Measurements from ENCODE around the gene AFAP1L1.

The AFAP1L1 gene

DNA sequence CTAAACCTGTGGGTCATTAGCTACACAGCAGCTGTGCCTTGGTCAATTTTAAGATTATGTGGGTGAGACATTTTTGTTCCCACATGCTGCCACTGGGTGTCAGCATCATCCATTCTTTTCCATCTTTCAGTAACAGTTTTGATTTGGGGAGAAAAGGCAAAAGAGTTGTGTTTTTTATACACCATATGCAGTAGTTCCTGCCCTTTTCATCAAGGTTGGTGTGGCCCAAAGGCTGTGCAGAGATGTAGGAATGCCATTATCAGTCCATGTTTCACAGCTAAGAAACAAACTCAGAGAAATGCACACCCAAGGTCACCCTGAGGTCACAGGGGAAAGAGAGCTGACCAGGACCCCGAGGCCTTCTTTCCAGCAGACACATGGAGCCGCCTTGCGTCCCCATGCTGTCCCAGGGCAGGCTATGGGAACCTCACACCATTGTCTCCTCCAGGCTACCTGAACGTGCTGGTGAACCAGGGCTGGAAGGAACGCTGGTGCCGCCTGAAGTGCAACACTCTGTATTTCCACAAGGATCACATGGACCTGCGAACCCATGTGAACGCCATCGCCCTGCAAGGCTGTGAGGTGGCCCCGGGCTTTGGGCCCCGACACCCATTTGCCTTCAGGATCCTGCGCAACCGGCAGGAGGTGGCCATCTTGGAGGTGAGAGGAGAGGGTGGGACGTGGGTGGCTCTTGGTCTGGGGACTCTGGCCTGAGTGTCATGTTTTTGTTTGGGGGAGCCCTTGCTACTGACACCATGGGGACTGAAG is 45.8 kb downstream of the AFAP1L1 start:
- DNase-seq = no peak

DNA sequence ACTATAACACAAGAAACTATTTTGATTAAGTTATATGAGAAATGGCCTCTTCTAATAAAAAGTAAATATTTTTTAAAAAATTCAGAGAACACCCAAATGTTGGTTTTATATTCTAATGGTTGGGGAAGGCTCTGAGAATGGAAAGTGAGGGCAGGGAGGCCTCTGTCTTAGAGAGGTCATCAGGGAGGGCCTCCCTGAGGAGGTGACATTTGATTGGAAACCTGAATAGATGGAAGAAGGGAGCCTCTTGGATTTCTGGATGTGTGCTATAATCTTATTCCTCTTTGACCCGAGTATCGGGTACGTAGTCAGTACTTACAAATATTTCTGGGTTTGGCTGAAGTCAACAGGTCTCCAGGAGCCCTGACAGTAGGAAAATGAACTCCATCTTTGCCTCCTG is 47.5 kb downstream of the AFAP1L1 start:
- no peak for DNase-seq

DNA sequence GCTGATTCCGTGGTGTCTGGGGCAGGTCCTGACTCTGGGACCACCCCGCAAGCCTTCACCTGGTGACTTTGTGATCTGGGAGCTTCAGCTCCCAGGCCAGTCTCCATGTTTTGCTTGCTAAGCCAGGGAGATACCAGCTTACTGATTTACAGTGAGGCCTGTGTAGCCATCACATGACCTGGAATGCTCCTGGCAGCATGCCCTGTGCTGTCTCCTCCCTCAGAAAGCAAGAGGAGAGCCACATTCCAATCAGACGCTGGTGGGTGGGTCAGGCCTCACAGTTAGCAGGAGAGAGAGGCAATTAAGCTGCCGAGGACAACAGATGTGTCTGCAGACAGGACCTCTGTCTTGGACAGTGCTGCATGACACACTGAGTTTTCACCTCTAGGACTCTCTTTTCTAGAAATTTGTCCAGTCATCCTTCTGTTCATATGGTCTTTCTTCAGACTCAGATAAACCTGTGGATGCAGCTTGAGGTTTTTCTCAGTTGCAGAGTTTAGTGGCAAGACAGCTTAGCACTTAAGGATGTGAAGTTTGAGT is 49.2 kb downstream of the AFAP1L1 start:
- DNase-seq = peak; percentile 75

DNA sequence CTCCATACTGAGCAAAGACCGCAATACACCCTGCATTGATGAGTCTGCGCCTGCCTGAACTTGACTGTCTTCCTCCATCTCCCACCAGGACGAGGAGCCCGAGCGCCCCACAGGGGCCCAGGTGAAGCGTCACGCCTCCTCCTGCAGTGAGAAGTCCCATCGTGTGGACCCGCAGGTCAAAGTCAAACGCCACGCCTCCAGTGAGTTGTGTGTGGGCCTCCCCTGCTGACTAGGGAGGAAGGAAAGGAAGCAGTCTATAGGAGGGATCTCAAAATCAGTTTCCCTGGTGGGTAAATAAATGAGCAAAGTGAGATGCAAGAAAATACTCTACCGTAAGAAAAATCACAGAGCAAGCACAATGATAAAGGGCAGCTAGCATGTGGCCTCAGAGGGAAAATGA is 50.9 kb downstream of the AFAP1L1 start:
- DNase-seq = no peak

DNA sequence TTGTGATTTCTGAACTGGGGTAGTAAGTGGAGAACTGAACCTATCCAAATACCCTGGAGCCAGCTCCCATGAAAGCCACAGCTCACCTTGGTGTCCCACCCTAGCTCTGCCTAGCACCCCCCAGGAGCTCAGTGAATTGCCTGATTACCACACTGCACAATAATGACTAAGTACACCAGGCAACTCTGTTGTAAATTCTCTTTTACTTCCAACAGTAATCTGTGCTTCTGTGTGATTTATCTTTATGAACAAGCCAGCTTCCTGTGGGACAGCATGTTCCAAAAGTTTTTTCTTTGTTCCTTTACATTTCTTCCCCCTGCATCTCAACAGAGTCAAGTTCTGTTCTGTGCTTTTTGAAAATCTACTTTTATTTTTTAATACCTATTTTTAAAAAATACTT is 51.6 kb downstream of the AFAP1L1 start:
- no peak for DNase-seq

DNA sequence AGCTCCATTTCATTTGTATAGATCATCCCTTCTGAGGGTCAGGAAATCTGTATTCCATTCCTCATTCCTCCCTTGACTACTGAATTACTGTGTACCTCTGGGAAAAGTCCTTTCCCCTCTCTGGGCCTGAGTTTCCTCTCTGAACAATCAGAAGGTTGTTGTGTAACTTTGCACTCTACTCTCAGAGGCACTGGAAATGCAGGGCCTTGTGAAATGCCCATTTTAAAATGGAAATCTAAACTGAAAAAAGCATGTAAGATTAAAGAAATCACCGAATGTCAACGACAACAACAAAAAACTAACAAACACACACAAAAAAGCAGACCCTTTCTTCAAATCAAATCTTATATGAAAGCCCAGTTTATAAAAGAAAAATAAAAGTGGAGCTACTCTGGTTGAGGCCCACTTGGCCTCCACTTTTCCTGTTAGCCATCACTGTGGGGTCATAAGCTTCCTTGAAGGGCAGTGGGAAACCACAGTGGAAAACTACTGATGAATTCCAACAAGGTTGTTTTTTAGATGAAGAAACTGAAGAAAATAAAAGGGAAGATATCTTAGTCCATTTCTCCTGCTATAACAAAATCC is 52.1 kb downstream of the AFAP1L1 start:
- DNase-seq = no peak

DNA sequence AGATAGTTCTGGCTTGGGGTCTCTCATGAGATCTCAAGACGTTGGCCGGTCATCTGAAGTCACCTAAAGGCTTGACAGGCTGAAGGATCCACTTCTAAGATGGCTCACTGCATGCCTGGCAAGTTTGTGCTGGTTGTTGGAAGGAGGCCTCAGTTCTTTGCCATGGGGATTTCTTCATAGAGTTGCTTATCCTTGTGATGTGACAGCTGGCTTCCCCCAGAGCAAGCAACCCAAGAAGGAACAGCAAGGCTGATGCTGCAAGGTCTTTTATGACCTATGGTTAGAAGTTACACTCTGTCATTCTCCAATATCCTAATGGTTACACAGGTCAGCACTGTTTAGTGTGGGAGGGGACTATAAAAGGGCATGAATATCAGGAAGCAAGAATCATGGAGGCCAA is 53.0 kb downstream of the AFAP1L1 start:
- DNase-seq = no peak

DNA sequence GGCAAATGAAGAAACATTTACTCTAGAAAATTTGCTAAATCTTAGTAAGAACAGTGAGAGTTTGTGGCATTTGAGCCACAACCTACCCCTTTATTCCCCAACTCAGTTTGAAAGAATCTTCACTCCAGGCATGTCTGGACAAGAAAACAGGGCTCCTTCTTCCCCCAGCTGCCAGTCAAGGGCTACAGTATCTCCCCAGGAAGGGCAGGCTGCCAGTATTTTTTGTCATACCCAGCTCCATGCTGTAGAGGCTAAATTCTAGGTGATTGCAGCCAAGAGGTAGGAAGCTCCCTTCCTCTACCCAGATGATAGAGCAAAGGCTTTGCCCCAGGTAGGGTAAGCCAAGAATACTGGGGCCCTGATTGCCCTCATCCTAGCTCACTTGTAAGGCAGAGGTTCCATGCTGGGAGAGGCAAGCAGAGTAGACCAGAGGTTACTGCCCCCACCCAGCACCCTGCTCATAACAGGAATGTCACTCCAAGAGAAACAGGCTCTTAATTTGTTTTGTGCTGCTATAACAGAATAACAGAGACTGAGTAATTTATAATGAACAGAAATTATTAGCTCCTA is 53.6 kb downstream of the AFAP1L1 start:
- DNase-seq = no peak

DNA sequence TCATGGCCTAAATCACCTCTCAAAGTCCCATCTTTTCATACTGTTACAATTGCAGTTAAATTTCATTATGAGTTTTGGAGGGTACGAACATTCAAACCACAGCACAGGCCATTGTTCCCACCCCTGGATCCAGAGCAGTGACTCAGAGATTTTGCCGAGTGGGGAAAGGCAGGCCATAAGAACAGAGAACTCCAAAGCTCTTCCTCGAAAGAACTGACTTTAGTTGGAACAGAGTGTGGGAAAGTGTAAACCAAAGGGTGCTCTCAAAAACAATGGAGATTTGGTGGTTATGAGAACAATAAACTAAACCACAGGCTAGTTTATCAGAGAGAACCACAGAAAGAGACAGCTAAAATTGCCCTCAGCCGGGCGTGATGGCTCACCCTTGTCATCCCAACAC is 54.2 kb downstream of the AFAP1L1 start:
- no peak for DNase-seq

DNA sequence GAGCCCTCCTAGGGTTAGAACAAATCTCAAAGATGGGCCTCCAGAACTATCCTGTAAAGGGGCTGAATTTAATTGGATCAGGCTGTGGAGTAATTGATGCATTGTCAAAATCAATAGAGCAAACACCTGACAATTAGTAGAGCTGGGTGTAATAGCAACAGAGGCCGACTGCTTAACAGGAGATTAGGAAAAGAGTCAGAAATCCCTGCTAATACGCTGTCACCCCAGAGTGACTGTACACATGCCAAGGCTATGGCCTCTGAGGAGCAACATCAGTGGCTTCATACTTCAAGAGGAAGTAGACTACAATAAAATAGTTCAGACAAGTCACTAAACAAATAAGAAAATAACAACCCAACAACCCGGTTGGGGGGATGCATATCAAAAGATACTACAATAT is 55.0 kb downstream of the AFAP1L1 start:
- no peak for DNase-seq

DNA sequence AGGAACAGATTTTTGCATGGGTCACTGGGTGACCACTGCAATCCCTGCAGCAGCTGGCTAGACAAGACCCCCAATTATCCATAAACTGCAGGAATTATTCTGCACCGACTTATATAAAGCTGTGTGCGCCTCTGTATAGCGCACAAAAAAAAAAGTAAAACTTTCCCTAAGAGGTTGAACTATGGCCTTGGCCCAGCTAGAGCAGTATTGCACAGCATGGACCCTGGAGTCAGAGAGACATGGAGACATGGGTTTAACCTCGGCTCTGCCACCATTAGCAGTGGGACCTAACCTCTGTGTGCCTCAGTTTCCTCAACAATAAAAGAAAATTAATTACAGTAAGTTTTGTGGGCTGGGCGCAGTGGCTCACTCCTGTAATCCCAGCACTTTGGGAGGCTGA is 56.5 kb downstream of the AFAP1L1 start:
- DNase-seq = no peak

DNA sequence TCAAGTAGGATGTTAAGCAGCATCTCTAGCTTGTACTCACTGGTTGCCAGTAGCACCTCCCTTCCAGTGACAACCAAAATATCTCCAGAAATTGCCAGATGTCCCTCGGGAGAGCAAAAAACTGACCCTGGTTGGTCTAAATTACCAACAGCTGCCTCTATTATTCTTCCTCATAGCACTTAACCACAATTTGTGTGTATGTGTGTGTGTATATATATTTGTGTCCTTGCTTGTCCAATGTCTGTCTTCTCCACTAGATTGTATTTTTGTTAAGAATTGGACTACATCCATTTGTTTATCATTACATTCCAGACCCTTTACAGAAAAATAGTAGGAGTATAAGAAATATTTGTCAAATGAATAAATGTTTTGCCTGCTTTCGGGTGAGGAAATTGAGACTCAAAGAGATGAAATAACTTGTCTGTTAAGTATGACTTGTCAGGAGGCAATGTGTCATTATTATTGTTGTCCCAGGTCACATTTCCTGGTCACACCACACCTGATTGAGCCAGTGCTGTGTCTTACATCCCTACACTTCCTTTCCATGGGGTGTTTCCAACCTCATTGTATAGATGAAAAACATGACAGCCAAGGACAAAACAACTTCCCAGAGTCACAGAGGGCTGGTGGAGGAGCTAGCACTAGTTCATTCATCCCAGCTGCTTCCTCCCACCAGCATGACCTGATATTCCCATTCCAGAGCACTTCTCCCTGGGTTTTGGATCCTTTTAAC is 62.2 kb downstream of the AFAP1L1 start:
- DNase-seq = no peak

DNA sequence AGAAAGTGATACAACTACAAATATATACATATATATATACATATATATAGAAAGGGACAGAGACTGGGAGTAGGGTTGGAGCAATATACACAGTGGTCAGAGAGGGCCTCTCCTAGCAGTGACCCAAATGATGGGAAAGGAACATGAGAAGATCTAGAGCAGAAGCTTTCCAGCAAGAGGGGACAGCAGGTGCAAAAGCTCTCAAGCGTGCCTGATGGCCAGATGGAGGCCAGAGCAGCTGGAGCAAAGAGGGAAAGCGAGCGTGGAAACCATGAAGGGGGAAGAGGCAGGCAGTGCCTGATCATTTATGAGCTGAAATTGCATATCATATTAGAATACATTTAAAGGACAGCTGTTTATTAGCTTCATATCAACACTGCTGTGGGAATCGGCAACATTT is 66.1 kb downstream of the AFAP1L1 start:
- peak; percentile 34 for DNase-seq

DNA sequence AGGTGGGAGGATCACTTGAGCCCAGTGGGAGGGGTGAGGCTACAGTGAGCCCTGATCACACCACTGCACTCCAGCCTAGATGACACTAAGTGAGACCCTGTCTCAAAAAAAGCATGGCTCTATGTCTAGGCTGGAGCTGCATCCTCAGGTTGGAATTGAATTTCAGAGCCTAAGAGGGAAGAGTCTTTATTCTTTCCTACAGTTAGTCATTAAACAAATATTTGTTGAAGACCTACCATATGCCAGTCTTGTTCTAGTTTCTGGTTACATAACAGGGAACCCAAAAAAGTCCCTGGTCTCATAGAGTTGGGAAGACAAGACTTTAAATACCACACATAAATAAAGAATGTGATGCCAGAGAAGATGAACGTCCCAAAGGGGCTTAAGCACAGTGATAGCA is 66.7 kb downstream of the AFAP1L1 start:
- no peak for DNase-seq

DNA sequence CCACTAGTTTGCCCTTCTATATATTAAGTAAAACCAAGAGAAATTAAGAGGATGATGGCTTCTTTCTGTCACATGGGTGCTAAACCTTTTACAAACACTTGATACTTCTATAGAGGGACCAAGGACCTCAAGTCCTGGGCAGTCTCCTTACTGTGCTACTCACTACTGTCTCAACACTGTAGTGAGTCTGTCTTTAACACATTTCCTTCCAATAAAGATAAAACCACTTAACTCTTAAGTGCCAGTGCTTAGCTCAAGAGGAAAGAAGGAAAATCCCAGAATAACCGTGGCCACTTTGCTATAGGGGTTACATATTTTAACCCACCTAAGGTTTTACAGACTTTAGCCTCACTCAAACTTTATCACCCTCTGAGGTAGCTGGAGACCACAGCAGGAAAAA is 69.3 kb downstream of the AFAP1L1 start:
- no peak for DNase-seq

DNA sequence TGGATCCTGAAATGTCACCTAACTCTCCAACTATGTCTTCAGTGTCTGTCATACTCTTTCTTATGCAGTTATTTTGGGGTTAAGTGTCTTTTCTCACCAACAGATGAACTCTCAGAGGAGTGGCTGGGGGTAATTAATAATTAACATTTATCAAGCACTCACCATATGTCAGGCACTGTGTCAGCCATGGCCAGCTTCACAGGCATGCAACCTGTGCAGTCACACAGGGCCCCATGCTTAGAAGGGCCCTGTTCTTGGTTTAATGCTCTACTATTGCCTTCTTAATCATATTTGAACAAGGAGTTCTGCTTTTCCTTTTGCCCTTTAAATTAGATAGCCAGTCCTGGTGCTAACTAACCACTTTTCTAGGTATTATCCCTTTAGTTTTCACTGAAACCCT is 70.2 kb downstream of the AFAP1L1 start:
- DNase-seq = no peak

DNA sequence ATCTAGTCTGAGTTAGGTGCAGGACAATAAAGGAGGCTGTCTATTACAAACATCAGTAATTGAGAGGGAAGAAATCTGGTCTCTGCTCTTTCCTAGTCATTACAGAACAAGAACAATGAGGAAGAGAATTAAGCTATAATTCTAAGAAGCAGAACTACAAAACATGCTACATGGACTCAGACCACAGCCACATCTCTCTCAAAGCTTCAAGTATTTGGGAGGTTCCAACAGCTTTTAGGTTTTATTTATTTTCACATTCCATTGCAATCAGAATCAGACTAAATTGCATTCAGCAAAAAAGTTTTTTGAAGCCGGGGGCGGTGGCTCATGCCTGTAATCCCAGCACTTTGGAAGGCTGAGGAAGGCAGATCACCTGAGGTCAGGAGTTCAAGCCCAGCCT is 72.5 kb downstream of the AFAP1L1 start:
- no peak for DNase-seq

DNA sequence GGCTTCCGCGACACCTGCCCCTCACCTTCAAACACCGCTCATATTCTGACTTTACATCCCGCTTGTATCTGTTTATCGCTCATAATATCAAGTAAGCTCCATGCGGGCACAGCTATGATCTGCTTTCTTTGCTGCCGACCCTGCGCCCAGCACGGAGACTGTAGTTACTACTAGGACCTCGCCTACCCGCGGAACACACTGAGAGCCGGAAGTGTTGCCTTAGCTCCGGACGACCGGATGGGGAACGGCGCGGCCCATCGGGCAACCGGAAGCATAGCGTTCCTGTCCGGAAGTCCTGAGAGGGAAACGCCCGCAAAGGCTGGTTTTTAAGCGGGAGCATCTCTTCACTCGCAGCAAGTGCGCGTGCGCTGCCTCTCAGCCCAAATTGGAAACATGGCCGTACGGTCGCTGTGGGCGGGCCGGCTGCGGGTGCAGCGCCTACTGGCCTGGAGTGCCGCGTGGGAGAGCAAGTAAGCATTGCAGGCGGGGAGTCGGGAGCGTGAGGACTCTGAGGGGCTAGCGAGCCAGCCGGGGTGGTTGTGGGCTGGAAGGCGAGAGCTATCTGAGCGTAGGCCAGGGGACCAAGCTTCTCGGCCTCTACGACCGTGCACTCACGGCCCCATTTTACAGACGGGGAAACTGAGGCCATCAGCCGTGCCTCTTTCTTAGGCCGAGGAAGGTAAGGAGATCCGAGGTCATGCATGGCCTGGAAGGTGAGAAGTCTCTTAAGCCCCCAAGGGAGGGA is 73.7 kb downstream of the AFAP1L1 start, which contains the start of gene GRPEL2:
TSS of gene GRPEL2 (plus strand) at position 353 of the 745 bp plus-strand sequence. CDS start at position 394, 41 bp downstream.
- peak; percentile 72 for DNase-seq

DNA sequence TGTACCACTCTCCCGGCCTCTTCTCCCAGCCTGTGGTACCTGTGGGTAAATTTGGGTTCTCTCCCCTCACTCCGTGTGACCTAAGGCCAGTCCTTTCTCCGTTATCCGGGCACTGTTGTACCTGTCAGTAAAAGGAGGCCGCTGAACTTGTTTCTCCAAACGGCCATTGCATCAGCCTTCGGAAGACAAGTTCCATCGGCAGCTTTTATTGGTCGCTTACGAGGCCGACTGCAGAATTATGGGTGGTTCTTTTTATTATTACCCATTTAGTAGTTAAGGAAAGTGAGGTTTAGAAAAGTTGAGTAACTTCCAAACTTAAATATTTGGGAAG is 74.2 kb downstream of the AFAP1L1 start:
- DNase-seq = no peak

DNA sequence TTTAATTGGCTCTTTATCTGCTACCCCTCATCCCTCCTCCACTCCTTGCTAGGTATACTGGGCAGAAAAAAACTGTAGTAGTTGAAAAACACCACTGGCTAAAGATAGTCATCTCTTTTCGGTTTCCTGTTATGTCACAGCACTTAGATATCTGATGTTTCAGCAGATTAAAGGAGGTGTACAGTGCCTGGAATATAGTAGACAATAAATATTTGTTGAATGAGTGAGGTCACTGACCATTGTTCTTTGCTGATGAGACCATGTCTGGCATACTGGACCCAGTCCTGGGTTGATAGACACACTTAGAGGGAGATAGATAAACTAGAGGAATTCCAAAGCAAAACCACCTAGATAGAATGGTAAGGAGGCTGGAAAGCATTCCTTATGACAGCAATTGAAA is 76.9 kb downstream of the AFAP1L1 start:
- no peak for DNase-seq

DNA sequence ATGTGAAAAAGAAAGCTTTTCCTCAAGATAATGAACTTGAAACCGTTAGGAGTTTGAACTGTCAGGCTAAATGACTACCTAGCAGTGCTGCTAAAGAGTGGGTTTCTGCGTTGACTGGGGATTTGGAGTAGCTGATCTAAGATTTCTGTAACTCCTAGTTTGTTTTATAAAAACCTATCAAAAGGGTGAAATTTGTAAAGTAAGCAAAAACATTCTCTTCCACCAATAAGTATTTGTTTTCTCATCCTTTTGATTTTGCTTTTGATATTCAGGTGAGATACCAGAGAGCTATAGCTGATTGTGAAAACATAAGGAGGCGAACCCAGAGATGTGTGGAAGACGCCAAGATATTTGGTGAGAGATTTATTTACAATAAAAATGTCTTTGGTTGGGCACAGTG is 77.7 kb downstream of the AFAP1L1 start:
- DNase-seq = no peak

DNA sequence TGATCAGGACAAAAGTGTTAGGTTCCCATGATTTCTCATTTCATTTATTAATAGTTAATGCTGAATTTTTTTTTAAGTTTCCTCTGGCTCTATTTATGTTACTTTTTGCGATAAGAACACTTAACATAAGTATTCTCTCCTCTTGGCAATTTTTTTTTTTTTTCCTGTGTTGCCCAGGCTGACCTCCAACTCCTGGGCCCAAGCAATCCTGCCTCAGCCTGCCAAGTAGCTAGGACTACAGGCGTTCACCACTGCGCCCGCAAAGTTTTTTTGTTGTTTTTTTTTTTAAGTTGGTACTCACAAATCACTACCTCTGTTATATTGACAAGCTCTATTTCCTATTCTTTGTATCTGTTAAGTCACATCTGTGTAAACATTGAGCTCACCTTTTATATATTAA is 80.5 kb downstream of the AFAP1L1 start:
- DNase-seq = no peak

DNA sequence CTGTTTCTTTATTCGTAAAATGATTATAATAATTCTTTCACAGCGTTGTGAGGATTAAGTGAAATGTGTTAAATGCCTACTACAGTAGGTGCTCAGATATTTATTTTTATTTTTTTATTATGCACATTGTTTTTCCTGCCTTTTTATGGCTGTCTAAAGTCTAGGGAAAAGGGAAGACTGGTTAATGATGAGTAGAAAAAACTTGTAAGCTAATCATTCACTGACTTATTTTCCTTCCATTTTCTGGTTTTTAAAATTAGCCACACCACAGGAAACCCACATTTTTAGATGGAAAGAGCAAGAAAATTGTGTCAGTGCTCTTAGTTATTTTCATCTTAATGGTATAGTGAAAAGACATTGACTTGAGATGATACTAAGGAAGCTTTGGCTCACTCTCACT is 82.3 kb downstream of the AFAP1L1 start:
- no peak for DNase-seq
